Naive thymus-derived CD4-positive, alpha-beta T cell (primary cell): Measurements from ENCODE around the gene ARL3. TPM values are rescaled to one million over a fixed set of nuclear protein-coding genes. Genes with fewer than 3 reads are reported as not detected.

Source experiments
- ATAC-seq: fragments of 150-1000 bp; cut with Tn5 transposase; 2 replicates; pipeline ENCODE4 v1.10.0; 2021; ENCODE audit warnings: mild to moderate bottlenecking, moderate library complexity
- CTCF ChIA-PET: fragments of 350-600 bp; sonication (Branson Sonifier 250); formaldehyde crosslinking; loops from one replicate; lab custom pipeline; 2021; ENCODE audit warnings: antibody characterized with exemption; lab: Charles Lee
- POLR2A ChIA-PET: fragments of 350-600 bp; sonication (Branson Sonifier 250); formaldehyde crosslinking; loops from one replicate; lab custom pipeline; 2021; ENCODE audit warnings: antibody characterized with exemption, inconsistent platforms; lab: Charles Lee
- DNase-seq, 9 donors: peaks; one replicate each; pipeline versions ENCODE4 v3.0.0 to v3.0.0-alpha.2; 2020 to 2022; ENCODE audit warnings: mixed read lengths in 1 of 9
- H3K27ac ChIP-seq: one replicate; pipeline ENCODE4 v1.7.0; 2013; ENCODE audit warnings: mild to moderate bottlenecking, low read depth, low read length, moderate library complexity
- H3K27me3 ChIP-seq, 2 donors: one replicate each; pipeline ENCODE4 v1.7.0; 2013; ENCODE audit warnings: low read length in 2 of 2, mild to moderate bottlenecking in 2 of 2, moderate library complexity in 2 of 2; ENCODE audit not compliant: control insufficient read depth in 2 of 2, insufficient read depth in 2 of 2
- H3K36me3 ChIP-seq, 3 experiments: 1 replicate in 2 of 3; 2 replicates in 1 of 3; pipeline ENCODE4 v1.7.0; 2013; ENCODE audit warnings: low read length in 3 of 3, mild to moderate bottlenecking in 3 of 3, moderate library complexity in 1 of 3; ENCODE audit not compliant: insufficient read depth in 3 of 3, control insufficient read depth in 2 of 3
- H3K4me1 ChIP-seq, 2 donors: one replicate each; pipeline ENCODE4 v1.7.0; 2013; ENCODE audit warnings: low read length in 2 of 2, mild to moderate bottlenecking in 2 of 2, moderate library complexity in 1 of 2; ENCODE audit not compliant: control insufficient read depth in 2 of 2, insufficient read depth in 2 of 2
- H3K4me3 ChIP-seq: 2 replicates; pipeline ENCODE4 v1.7.0; 2013; ENCODE audit warnings: mild to moderate bottlenecking, low read length
- H3K9me3 ChIP-seq, 3 experiments: 1 replicate in 2 of 3; 2 replicates in 1 of 3; pipeline ENCODE4 v1.7.0; 2013; ENCODE audit warnings: low read length in 3 of 3; ENCODE audit not compliant: control insufficient read depth in 2 of 3
- H3K27ac Mint-ChIP-seq, 9 donors: one replicate each; pipeline ENCODE4 v1.8.0; 2020 to 2022; ENCODE audit warnings: mixed read lengths in 9 of 9, mild to moderate bottlenecking in 8 of 9, moderate library complexity in 5 of 9, inconsistent platforms in 2 of 9
- H3K27me3 Mint-ChIP-seq, 5 donors: one replicate each; pipeline ENCODE4 v1.8.0; 2021 to 2022; ENCODE audit warnings: mixed read lengths in 5 of 5, mild to moderate bottlenecking in 1 of 5
- H3K36me3 Mint-ChIP-seq, 5 donors: one replicate each; pipeline ENCODE4 v1.8.0; 2020 to 2022; ENCODE audit warnings: mixed read lengths in 5 of 5, mild to moderate bottlenecking in 3 of 5, inconsistent platforms in 1 of 5
- H3K4me1 Mint-ChIP-seq, 7 donors: one replicate each; pipeline ENCODE4 v1.8.0; 2020 to 2022; ENCODE audit warnings: mixed read lengths in 7 of 7, mild to moderate bottlenecking in 3 of 7, inconsistent platforms in 1 of 7
- H3K4me3 Mint-ChIP-seq, 10 donors: one replicate each; pipeline ENCODE4 v1.8.0; 2020 to 2022; ENCODE audit warnings: mild to moderate bottlenecking in 10 of 10, mixed read lengths in 10 of 10, moderate library complexity in 6 of 10, inconsistent platforms in 2 of 10
- H3K9me3 Mint-ChIP-seq, 11 donors: one replicate each; pipeline ENCODE4 v1.8.0; 2020 to 2022; ENCODE audit warnings: mixed read lengths in 11 of 11, mild to moderate bottlenecking in 4 of 11, inconsistent platforms in 1 of 11, moderate library complexity in 1 of 11
- intact Hi-C, 2 donors: fragments of 100-400 bp; cut with micrococcal nuclease; formaldehyde crosslinking; loops; one replicate each; pipeline ENCODE4 v1.15.1; 2023
- polyA plus RNA-seq, 2 donors: library from polyadenylated mRNA; unstranded; fragments of 300-500 nt; fragmentation: Illumina TruSeq; gene quantifications; one replicate each; pipeline ENCODE4 v1.2.3, GENCODE V29; 2021
- total RNA-seq, 6 experiments: library from RNA in 5 of 6; stranded (reverse) in 5 of 6; gene quantifications; 1 replicate in 5 of 6; 2 replicates in 1 of 6; pipeline ENCODE4 v1.2.3 and lab custom pipeline; 2021 to 2026

Gene ARL3
- total and polyA plus RNA-seq, 7 experiments from 2014 or later = 1.3 to 5.1 (median 2.9) TPM

DNA sequence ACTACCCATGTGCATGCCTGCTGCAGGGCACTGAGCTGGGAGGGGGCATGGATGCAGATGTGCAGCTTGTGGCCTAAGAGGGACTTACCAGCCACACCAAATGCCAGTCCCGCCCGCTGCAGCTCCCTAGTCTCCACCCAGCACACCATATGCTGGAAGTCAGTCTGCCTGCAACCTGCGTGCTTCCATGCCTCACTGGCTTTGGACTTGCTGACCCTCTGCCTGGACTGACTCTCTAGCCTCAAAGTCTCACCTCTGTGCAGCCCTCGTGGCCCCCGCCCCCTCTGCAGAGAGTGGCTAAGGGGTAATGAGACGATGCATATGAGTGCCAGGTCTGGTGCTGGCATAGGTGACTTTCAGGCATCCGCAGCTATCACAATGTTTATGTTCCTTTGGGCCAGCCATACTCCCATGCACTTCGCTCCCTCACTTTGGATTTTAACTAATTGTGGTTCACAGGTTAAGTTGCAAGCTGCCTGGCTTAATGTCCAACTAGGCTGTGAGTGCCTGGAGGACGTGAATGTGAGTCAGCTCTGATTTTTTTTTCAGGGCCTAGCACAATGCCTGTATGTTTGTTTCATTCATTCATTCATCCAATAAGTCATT lies 48.2 kb downstream of the ARL3 start:
- no peaks in the 10 kb centered on the region for H3K27me3 Mint-ChIP-seq
- peaks cover 0 to 2% (median 0%) of the 10 kb centered on the region in 11 donors for H3K9me3 Mint-ChIP-seq
- H3K36me3 Mint-ChIP-seq = peaks cover 0 to 4% (median 0%) of the 10 kb centered on the region in 5 donors
- peak overlapping the region in 3 of 9 donors; percentile 21 to 82 (median 32) for H3K27ac Mint-ChIP-seq
- ATAC-seq (no peak), DNase-seq (no peak)
- no peaks in the 10 kb centered on the region for H3K36me3 ChIP-seq
- H3K27ac ChIP-seq = no peak overlapping the region
- ChIA-PET POLR2A (interaction anchor here (0.9 to 1.5 kb wide), 3 partner anchors 16 to 48 kb away, joined by 3 to 5 read pairs (median 4); partner anchors contain the start of genes ARL3 and SFXN2), CTCF (interaction anchor here (0.5 kb wide), 1 partner anchor 171 kb away, joined by 5 read pairs; the partner anchor contains the start of gene CYP17A1)
- no peaks in the 10 kb centered on the region for H3K9me3 ChIP-seq
- no peak overlapping the region for H3K4me3 Mint-ChIP-seq
- intact Hi-C loops = no loop called here
- H3K27me3 ChIP-seq = no peaks in the 10 kb centered on the region
- peaks cover 21 to 50% (median 35%) of the 10 kb centered on the region in 7 donors for H3K4me1 Mint-ChIP-seq
- no peak overlapping the region for H3K4me3 ChIP-seq
- peaks cover 9 to 25% of the 10 kb centered on the region in 2 donors for H3K4me1 ChIP-seq

DNA sequence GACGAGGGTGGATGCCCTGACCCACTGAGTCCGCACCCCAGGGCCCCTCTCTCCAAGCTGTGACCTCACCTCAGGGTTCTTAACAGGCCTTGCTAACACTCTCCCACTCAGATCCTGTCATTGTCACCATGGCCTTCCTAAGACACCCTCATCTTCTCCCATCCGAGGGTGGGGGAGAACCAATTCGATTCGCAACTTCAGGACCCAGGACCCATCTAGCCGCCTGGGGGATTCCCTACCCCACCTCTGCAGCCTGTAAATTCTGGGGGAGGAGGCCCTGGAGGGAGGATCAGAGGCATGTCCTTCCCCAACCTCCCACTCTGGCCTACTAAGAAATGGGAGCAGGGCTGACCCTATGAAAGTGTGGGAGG lies 52.6 kb downstream of the ARL3 start:
- peak overlapping the region; percentile 35 for H3K4me3 ChIP-seq
- Mint-ChIP-seq H3K27ac (peak overlapping the region in 8 of 9 donors; percentile 28 to 90 (median 80)), H3K36me3 (peaks cover 0 to 5% (median 4%) of the 10 kb centered on the region in 5 donors), H3K4me3 (peak overlapping the region; percentile 33 to 76 (median 64)), H3K27me3 (no peaks in the 10 kb centered on the region), H3K9me3 (peaks cover 0 to 2% (median 0%) of the 10 kb centered on the region in 11 donors), H3K4me1 (peaks cover 31 to 48% (median 38%) of the 10 kb centered on the region in 7 donors)
- CTCF ChIA-PET = interaction anchor here (1.5 kb wide), 1 partner anchor 12 kb away, joined by 6 read pairs; no protein-coding TSS in a partner anchor
- no peaks in the 10 kb centered on the region for H3K9me3 ChIP-seq
- peak overlapping the region; percentile 30 for H3K27ac ChIP-seq
- POLR2A ChIA-PET = interaction anchor here (1.0 to 8.2 kb wide), 7 partner anchors 10 to 81 kb away, joined by 3 to 68 read pairs (median 12); partner anchors contain the start of genes ARL3, SFXN2 and TRIM8
- ATAC-seq = peak; percentile 5
- peaks cover 0 to 10% (median 0%) of the 10 kb centered on the region in 3 experiments for H3K36me3 ChIP-seq
- H3K27me3 ChIP-seq = no peaks in the 10 kb centered on the region
- intact Hi-C loops = loop anchor here (1.0 kb wide), 2 partner anchors 13 to 15 kb away; no protein-coding TSS in a partner anchor
- peak in 1 of 9 donors; percentile 48 for DNase-seq
- peaks cover 17 to 34% of the 10 kb centered on the region in 2 donors for H3K4me1 ChIP-seq

DNA sequence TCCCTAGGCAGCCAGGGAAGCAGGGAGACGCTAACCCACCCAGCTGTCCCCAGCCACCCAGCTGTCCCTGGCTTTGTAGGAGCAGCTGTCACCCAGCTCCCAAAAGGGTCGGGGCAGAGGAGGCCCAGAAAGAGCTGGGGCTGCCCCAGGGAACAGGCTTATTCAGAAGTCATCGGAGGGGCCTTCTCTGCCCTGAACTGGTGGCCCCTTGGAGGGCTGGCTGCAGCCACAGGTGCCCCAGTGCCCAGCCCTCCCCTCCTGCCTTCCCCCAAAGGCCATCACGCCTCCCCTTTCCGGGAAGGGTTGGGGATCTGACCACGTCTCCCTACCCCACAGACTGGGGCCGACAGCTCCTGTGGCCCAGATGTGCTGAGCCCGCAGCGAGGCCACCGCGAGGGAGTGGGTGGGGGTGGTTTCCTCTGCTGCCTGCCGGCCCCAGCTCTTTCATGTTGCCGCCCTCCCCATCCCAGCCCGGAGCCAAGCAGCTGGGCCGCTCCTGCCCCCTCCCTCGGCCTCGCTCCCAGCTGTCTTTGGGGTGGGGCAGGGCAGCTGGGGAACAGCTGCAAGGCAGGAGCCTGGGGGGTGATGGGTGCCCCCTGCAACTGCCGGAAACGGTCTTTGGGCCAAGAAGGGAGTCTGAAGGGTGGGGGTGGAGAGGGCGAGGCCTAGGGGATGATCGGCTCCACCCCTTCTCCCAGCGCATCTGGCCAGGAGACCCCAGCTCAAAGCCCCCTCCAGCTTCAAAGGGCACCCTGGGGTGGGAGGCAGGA lies 53.1 kb downstream of the ARL3 start:
- H3K27me3 Mint-ChIP-seq = no peaks in the 10 kb centered on the region
- intact Hi-C loops = loop anchor here (1.0 kb wide), 2 partner anchors 13 to 15 kb away; no protein-coding TSS in a partner anchor
- ATAC-seq = peak; percentile 85
- peak overlapping the region; percentile 33 to 76 (median 64) for H3K4me3 Mint-ChIP-seq
- peaks cover 0 to 5% (median under 1%) of the 10 kb centered on the region in 5 donors for H3K36me3 Mint-ChIP-seq
- Histone ChIP-seq H3K27me3 (no peaks in the 10 kb centered on the region), H3K27ac (peak overlapping the region; percentile 46), H3K9me3 (no peaks in the 10 kb centered on the region), H3K4me1 (peaks cover 17 to 34% of the 10 kb centered on the region in 2 donors), H3K4me3 (peak overlapping the region; percentile 35), H3K36me3 (peaks cover 0 to 16% (median 4%) of the 10 kb centered on the region in 3 experiments)
- peak in 7 of 9 donors; percentile 24 to 84 (median 44) for DNase-seq
- POLR2A ChIA-PET = interaction anchor here (1.0 to 8.2 kb wide), 6 partner anchors 10 to 82 kb away, joined by 4 to 68 read pairs (median 13); partner anchors contain the start of genes ARL3, SFXN2 and TRIM8
- peaks cover 27 to 48% (median 38%) of the 10 kb centered on the region in 7 donors for H3K4me1 Mint-ChIP-seq
- H3K9me3 Mint-ChIP-seq = peaks cover 0 to 2% (median 0%) of the 10 kb centered on the region in 11 donors
- CTCF ChIA-PET = interaction anchor here (1.5 kb wide), 1 partner anchor 13 kb away, joined by 6 read pairs; no protein-coding TSS in a partner anchor
- peak overlapping the region in 7 of 9 donors; percentile 28 to 90 (median 79) for H3K27ac Mint-ChIP-seq

DNA sequence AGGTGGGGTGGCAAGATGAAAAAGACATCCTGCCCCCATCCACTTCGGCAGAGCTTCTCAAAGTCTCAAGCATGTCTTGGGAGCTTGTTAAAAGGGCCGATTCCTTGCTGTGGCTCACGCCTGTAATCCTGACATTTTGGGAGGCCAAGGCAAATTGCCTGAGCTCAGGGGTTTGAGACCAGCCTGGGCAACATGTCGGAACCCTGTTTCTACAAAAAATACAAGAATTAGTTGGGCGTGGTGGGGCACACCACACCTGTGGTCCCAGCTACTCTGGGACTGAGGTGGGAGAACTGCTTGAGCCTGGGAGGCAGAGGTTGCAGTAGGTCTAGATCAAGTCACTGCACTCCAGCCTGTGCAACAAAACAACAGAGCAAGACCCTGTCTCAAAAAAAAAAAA lies 55.4 kb downstream of the ARL3 start:
- Mint-ChIP-seq H3K36me3 (peaks cover 0 to 13% (median 5%) of the 10 kb centered on the region in 5 donors), H3K4me3 (peak overlapping the region in 3 of 10 donors; percentile 9 to 68 (median 50)), H3K9me3 (peaks cover 0 to 2% (median 0%) of the 10 kb centered on the region in 11 donors), H3K4me1 (peaks cover 35 to 53% (median 46%) of the 10 kb centered on the region in 7 donors), H3K27me3 (no peaks in the 10 kb centered on the region), H3K27ac (peak overlapping the region; percentile 61 to 88 (median 84))
- ChIA-PET CTCF (interaction anchor here (0.6 to 1.0 kb wide), 4 partner anchors 9 to 103 kb away, joined by 3 to 6 read pairs (median 3); partner anchors contain the start of gene TRIM8), POLR2A (interaction anchor here (1.3 to 8.2 kb wide), 3 partner anchors 9 to 16 kb away, joined by 9 to 68 read pairs (median 34); partner anchors contain the start of gene TRIM8)
- Histone ChIP-seq H3K4me1 (peaks cover 17 to 34% of the 10 kb centered on the region in 2 donors), H3K9me3 (no peaks in the 10 kb centered on the region), H3K4me3 (no peak overlapping the region), H3K27ac (peak overlapping the region; percentile 43), H3K36me3 (peaks cover 5 to 37% (median 6%) of the 10 kb centered on the region in 3 experiments), H3K27me3 (no peaks in the 10 kb centered on the region)
- no peak for ATAC-seq
- intact Hi-C loops = no loop called here
- DNase-seq = no peak

- Mint-ChIP-seq H3K4me3 (peak overlapping the region in 9 of 10 donors; percentile 9 to 68 (median 35)), H3K9me3 (peaks cover 0 to 2% (median 0%) of the 10 kb centered on the region in 11 donors), H3K36me3 (peaks cover 2 to 16% (median 7%) of the 10 kb centered on the region in 5 donors), H3K27ac (peak overlapping the region; percentile 61 to 94 (median 85)), H3K4me1 (peaks cover 41 to 60% (median 52%) of the 10 kb centered on the region in 7 donors), H3K27me3 (no peaks in the 10 kb centered on the region)
- peaks cover 24 to 37% of the 10 kb centered on the region in 2 donors for H3K4me1 ChIP-seq
- DNase-seq = no peak
- intact Hi-C loops = no loop called here
- no peak for ATAC-seq
- H3K27ac ChIP-seq = peak overlapping the region; percentile 43
- POLR2A ChIA-PET = interaction anchor here (1.0 to 8.2 kb wide), 5 partner anchors 8 to 56 kb away, joined by 3 to 68 read pairs (median 9); partner anchors contain the start of genes ARL3, SFXN2 and TRIM8
- CTCF ChIA-PET = interaction anchor here (0.6 to 1.0 kb wide), 3 partner anchors 10 to 16 kb away, joined by 3 to 6 read pairs (median 3); partner anchors contain the start of gene TRIM8
- no peaks in the 10 kb centered on the region for H3K27me3 ChIP-seq
- no peaks in the 10 kb centered on the region for H3K9me3 ChIP-seq
- peaks cover 12 to 44% (median 12%) of the 10 kb centered on the region in 3 experiments for H3K36me3 ChIP-seq
- no peak overlapping the region for H3K4me3 ChIP-seq
Observed at GRCh38 chr10:102657984-102658724, 56.0 kb downstream of the ARL3 start.
